PC-3 (cell line): ENCODE measurements around the gene ACTG1.

Experiments
- EZH2 ChIP-seq: fragments of 300-600 bp; sonication (generic); IDR thresholded peaks from one replicate; pipeline ENCODE4 v1.6.1; 2017; ENCODE audit warnings: antibody characterized with exemption, mild to moderate bottlenecking, low read length; ENCODE audit not compliant: unreplicated experiment
- EZH2phosphoT487 ChIP-seq: fragments of 300-600 bp; sonication (generic); IDR thresholded peaks from 2 replicates; pipeline ENCODE4 v1.6.1; 2018; ENCODE audit warnings: mild to moderate bottlenecking, antibody characterized with exemption, low read length, borderline replicate concordance
- TF ChIP-seq, protein P1 (sequence below): fragments of 300-600 bp; sonication (generic); conservative IDR thresholded peaks from 2 replicates; pipeline ENCODE4 v1.5.1; 2017; ENCODE audit warnings: antibody characterized with exemption, low read depth, mild to moderate bottlenecking, low read length

DNA sequence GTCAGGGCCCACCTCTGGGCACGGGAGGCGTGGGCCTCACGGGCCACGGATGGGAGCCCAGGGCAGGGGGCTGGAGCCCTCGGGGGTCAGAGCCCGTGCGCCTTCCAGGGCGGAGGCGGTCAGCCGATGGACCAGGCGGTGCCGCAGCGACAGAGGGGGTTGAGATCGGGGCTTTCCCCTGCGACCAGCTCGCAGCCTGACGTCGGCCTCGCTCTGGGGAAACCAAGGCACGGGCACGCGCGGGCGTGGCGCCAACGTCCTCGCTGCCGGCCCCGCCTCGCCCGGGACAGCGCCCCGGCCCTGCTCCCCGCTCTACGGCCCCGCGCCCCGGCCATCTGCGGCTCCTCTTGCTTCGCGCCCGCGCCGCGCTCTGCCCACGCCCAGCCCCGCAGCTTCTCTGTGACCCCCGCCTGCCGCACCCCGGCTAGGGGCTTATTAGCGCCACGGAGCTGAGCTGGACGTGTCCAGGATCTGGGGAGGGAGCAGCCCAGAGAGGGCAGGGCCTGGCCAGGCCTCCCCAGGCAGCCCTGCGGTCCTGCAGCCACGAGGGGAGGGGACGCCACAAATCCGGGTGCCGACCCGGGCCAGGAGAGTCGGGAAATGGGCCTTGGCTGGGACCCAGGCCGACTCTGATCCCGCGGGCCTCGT is 13.5 kb downstream of the ACTG1 start:
- TF ChIP-seq, protein P1, sequence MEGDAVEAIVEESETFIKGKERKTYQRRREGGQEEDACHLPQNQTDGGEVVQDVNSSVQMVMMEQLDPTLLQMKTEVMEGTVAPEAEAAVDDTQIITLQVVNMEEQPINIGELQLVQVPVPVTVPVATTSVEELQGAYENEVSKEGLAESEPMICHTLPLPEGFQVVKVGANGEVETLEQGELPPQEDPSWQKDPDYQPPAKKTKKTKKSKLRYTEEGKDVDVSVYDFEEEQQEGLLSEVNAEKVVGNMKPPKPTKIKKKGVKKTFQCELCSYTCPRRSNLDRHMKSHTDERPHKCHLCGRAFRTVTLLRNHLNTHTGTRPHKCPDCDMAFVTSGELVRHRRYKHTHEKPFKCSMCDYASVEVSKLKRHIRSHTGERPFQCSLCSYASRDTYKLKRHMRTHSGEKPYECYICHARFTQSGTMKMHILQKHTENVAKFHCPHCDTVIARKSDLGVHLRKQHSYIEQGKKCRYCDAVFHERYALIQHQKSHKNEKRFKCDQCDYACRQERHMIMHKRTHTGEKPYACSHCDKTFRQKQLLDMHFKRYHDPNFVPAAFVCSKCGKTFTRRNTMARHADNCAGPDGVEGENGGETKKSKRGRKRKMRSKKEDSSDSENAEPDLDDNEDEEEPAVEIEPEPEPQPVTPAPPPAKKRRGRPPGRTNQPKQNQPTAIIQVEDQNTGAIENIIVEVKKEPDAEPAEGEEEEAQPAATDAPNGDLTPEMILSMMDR: no peak
- TF ChIP-seq EZH2: no peak
- TF ChIP-seq EZH2phosphoT487: no peak
